K562 (cell line): Measurements from ENCODE around the gene PRUNE1. TPM values are rescaled to one million over a fixed set of nuclear protein-coding genes. Genes with fewer than 3 reads are reported as not detected.

ENCODE experiments used
- CREM ChIP-seq: IDR thresholded peaks from 2 replicates; pipeline ENCODE4 v1.6.1; 2014; ENCODE audit warnings: antibody characterized with exemption, low read depth
- E4F1 ChIP-seq: fragments of 250-450 bp; sonication (Bioruptor Pico); IDR thresholded peaks from 2 replicates; pipeline ENCODE4 v1.5.0; 2021; ENCODE audit warnings: mild to moderate bottlenecking, borderline replicate concordance
- GTF2F1 ChIP-seq: IDR thresholded peaks from 2 replicates; pipeline ENCODE4 v1.6.1; 2011; ENCODE audit warnings: low read depth, low read length, improper control_type of control experiment
- KAT8 ChIP-seq: fragments of 450-650 bp; IDR thresholded peaks from 2 replicates; pipeline ENCODE4 v1.6.1; 2016; ENCODE audit warnings: low read depth, mild to moderate bottlenecking
- KLF10 ChIP-seq: fragments of 250-450 bp; sonication (Bioruptor Pico); IDR thresholded peaks from 2 replicates; pipeline ENCODE4 v1.6.1; 2021; ENCODE audit warnings: matching md5 sums
- KLF16 ChIP-seq: IDR thresholded peaks from 2 replicates; pipeline ENCODE4 v1.6.1; 2016; ENCODE audit warnings: antibody characterized with exemption
- MBD2 ChIP-seq: sonication (generic); IDR thresholded peaks from 2 replicates; pipeline ENCODE4 v1.6.1; 2016; ENCODE audit warnings: low read depth, borderline replicate concordance
- MLLT1 ChIP-seq, 2 experiments: fragments of 450-650 bp; IDR thresholded peaks; 2 replicates each; pipeline ENCODE4 v1.6.1; 2016
- MXD1 ChIP-seq: fragments of 250-450 bp; sonication (Bioruptor Pico); IDR thresholded peaks from 2 replicates; pipeline ENCODE4 v1.8.0; 2021; ENCODE audit warnings: borderline replicate concordance, mild to moderate bottlenecking, moderate library complexity; ENCODE audit not compliant: poor library complexity, severe bottlenecking
- MYC ChIP-seq, 2 experiments: fragments of 250-450 bp in 1 of 2; sonication (Bioruptor Pico) in 1 of 2; IDR thresholded peaks; 2 replicates each; pipeline versions ENCODE4 v1.5.1 to v1.6.1; 2012 to 2021; ENCODE audit warnings: low read depth in 2 of 2, borderline replicate concordance in 1 of 2, improper control_type of control experiment in 1 of 2, low read length in 1 of 2, mild to moderate bottlenecking in 1 of 2, moderate library complexity in 1 of 2
- PHB ChIP-seq: fragments of 250-450 bp; sonication (Bioruptor Pico); IDR thresholded peaks from 2 replicates; pipeline ENCODE4 v1.5.0; 2021
- PHF20 ChIP-seq: fragments of 450-650 bp; IDR thresholded peaks from 2 replicates; pipeline ENCODE4 v1.6.1; 2018; ENCODE audit not compliant: partially characterized antibody
- SMARCC2 ChIP-seq: fragments of 450-650 bp; IDR thresholded peaks from 2 replicates; pipeline ENCODE4 v1.6.1; 2017; ENCODE audit warnings: antibody characterized with exemption, moderate library complexity, mild to moderate bottlenecking, low read depth
- SREBF2 ChIP-seq: sonication (generic); formaldehyde crosslinking; IDR thresholded peaks from 2 replicates; pipeline ENCODE4 v1.4.0; 2020; ENCODE audit warnings: mild to moderate bottlenecking, missing genetic modification reagents
- TBP ChIP-seq: optimal IDR thresholded peaks from 2 replicates; pipeline ENCODE3; 2011; ENCODE audit warnings: low read depth, low read length, improper control_type of control experiment
- ZNF143 ChIP-seq: sonication (generic); formaldehyde crosslinking; IDR thresholded peaks from 2 replicates; pipeline ENCODE4 v1.9.0; 2022; ENCODE audit warnings: mild to moderate bottlenecking, missing genetic modification reagents
- ZNF165 ChIP-seq: fragments of 250-450 bp; sonication (Bioruptor Pico); IDR thresholded peaks from 2 replicates; pipeline ENCODE4 v1.4.0; 2020; ENCODE audit warnings: borderline replicate concordance
- ZSCAN32 ChIP-seq: fragments of 450-650 bp; formaldehyde crosslinking; IDR thresholded peaks from 2 replicates; pipeline ENCODE4 v1.4.0; 2020; ENCODE audit warnings: mild to moderate bottlenecking, moderate library complexity
- polyA plus RNA-seq, 8 experiments: library from polyadenylated mRNA; depleted of rRNA in 4 of 8; stranded (reverse) in 5 of 8; unstranded in 3 of 8; fragments of >200 nt; fragmentation: Nextera tagmentation in 2 of 8; fragmentation: Illumina TruSeq in 1 of 8; extraction: Ambion mirVana in 2 of 8; extraction: Trizol in 1 of 8; gene quantifications; 2 replicates each; pipeline versions ENCODE4 v1.2.1 to v1.2.3, GENCODE V29; 2011 to 2014; ENCODE audit warnings: inconsistent platforms in 1 of 8, missing spikeins in 1 of 8
- total RNA-seq, 7 experiments: library from RNA; depleted of rRNA in 6 of 7; stranded (reverse); fragments of >200 nt in 6 of 7; fragmentation: Illumina TruSeq in 2 of 7; extraction: Trizol in 2 of 7; gene quantifications; 2 replicates each; pipeline versions ENCODE4 v1.2.1 to v1.2.3, GENCODE V29; 2011 to 2021; ENCODE audit warnings: low replicate concordance in 1 of 7
- TF ChIP-seq, protein P1 (sequence below): conservative IDR thresholded peaks from 2 replicates; pipeline ENCODE4 v1.6.1; 2011; ENCODE audit warnings: low read depth, mild to moderate bottlenecking, low read length; ENCODE audit not compliant: control insufficient read depth
- TF ChIP-seq, protein P2 (sequence below): fragments of 450-650 bp; IDR thresholded peaks from 2 replicates; pipeline ENCODE4 v1.6.1; 2016; ENCODE audit warnings: mild to moderate bottlenecking

The PRUNE1 gene
- total and polyA plus RNA-seq, 9 of the 15 experiments (the other 6 are each of a cell fraction or from before 2014, with no cell fraction given): 16.7 to 48.3 (median 26.2) TPM

- TF ChIP-seq MXD1 (CRISPR knock-in tag) (no peak), E4F1 (CRISPR knock-in tag) (no peak), KLF16 (no peak), ZNF143 (CRISPR knock-in tag) (no peak), MLLT1 (IDR thresholded peaks at IDR 0.05) (0 out of 4 replicates have a peak, but pooled peaks of 1 of the 2 experiments have one; percentile 42), SREBF2 (CRISPR knock-in tag) (no peak), KLF10 (CRISPR knock-in tag) (no peak), CREM (peak; percentile 19; the same call in 1 of the 2 replicates), MBD2 (no peak), ZSCAN32 (no peak), TBP (peak; percentile 40), GTF2F1 (no peak), KAT8 (no peak), PHB (CRISPR knock-in tag) (no peak), SMARCC2 (no peak), MYC (IDR thresholded peaks at IDR 0.05; ENCODE audit: low read depth, low read length) (no peak), MYC (CRISPR knock-in tag; IDR thresholded peaks at IDR 0.05; ENCODE audit: borderline replicate concordance, low read depth) (no peak), PHF20 (no peak), ZNF165 (CRISPR knock-in tag) (no peak)
- TF ChIP-seq, protein P1, sequence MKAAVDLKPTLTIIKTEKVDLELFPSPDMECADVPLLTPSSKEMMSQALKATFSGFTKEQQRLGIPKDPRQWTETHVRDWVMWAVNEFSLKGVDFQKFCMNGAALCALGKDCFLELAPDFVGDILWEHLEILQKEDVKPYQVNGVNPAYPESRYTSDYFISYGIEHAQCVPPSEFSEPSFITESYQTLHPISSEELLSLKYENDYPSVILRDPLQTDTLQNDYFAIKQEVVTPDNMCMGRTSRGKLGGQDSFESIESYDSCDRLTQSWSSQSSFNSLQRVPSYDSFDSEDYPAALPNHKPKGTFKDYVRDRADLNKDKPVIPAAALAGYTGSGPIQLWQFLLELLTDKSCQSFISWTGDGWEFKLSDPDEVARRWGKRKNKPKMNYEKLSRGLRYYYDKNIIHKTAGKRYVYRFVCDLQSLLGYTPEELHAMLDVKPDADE: 0 out of 2 replicates have a peak, but pooled peaks have one; percentile 12
- TF ChIP-seq, protein P2, sequence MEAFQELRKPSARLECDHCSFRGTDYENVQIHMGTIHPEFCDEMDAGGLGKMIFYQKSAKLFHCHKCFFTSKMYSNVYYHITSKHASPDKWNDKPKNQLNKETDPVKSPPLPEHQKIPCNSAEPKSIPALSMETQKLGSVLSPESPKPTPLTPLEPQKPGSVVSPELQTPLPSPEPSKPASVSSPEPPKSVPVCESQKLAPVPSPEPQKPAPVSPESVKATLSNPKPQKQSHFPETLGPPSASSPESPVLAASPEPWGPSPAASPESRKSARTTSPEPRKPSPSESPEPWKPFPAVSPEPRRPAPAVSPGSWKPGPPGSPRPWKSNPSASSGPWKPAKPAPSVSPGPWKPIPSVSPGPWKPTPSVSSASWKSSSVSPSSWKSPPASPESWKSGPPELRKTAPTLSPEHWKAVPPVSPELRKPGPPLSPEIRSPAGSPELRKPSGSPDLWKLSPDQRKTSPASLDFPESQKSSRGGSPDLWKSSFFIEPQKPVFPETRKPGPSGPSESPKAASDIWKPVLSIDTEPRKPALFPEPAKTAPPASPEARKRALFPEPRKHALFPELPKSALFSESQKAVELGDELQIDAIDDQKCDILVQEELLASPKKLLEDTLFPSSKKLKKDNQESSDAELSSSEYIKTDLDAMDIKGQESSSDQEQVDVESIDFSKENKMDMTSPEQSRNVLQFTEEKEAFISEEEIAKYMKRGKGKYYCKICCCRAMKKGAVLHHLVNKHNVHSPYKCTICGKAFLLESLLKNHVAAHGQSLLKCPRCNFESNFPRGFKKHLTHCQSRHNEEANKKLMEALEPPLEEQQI: no peak
Measured at GRCh38 chr1:150974580-150975478, 33.4 kb upstream of the PRUNE1 start, which contains the start of gene CERS2 (continued).
